Sigmoid colon (tissue), 4 donors: ENCODE data around the gene SNRNP200.
"Not testable (repeated sequence)": the region's sequence is repeated elsewhere in the genome, so short reads cannot be mapped to it uniquely, and the experiment has no call there.

ENCODE experiments used
- POLR2AphosphoS5 ChIP-seq, 4 donors: sonication (generic); formaldehyde crosslinking; IDR thresholded peaks; one replicate each; pipeline ENCODE4 v1.6.1; 2017; ENCODE audit warnings: antibody characterized with exemption in 4 of 4
- TF ChIP-seq, protein P1 (sequence below), 4 experiments: fragments of 450-650 bp in 3 of 4; fragments of 200-600 bp in 1 of 4; IDR thresholded peaks; one replicate each; pipeline ENCODE4 v1.5.1; 2016 to 2019; ENCODE audit warnings: antibody characterized with exemption in 4 of 4, mild to moderate bottlenecking in 3 of 4, moderate library complexity in 2 of 4

DNA sequence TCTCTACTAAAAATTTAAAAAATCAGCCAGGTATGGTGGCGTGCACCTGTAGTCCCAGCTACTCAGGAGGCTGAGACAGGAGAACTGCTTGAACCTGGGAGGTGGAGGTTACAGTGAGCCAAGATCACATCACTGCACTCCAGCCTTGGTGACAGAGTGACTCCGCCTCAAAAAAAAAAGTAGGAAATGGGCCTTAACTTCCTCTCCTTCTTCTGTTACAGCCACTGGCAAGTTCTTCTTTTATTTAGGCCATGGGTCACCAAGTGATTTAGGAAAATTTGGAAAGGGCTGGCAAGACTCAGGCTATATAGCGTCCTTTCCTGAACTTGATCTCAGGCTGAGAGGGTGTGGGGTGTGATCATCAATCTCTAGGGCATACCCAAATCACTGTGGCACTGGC, 47.6 kb downstream of the SNRNP200 start:
- TF ChIP-seq, protein P1, sequence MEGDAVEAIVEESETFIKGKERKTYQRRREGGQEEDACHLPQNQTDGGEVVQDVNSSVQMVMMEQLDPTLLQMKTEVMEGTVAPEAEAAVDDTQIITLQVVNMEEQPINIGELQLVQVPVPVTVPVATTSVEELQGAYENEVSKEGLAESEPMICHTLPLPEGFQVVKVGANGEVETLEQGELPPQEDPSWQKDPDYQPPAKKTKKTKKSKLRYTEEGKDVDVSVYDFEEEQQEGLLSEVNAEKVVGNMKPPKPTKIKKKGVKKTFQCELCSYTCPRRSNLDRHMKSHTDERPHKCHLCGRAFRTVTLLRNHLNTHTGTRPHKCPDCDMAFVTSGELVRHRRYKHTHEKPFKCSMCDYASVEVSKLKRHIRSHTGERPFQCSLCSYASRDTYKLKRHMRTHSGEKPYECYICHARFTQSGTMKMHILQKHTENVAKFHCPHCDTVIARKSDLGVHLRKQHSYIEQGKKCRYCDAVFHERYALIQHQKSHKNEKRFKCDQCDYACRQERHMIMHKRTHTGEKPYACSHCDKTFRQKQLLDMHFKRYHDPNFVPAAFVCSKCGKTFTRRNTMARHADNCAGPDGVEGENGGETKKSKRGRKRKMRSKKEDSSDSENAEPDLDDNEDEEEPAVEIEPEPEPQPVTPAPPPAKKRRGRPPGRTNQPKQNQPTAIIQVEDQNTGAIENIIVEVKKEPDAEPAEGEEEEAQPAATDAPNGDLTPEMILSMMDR (IDR thresholded peaks at IDR 0.05), result not testable (repeated sequence)
- TF ChIP-seq POLR2AphosphoS5 (IDR thresholded peaks at IDR 0.05), result not testable (repeated sequence)
